HepG2 (cell line): ENCODE measurements around the gene WASHC4. TPM values are rescaled to one million over a fixed set of nuclear protein-coding genes. Genes with fewer than 3 reads are reported as not detected.

Experiments
- AGO1 ChIP-seq: fragments of 200-400 bp; formaldehyde crosslinking; IDR thresholded peaks from 2 replicates; pipeline ENCODE4 v1.6.1; 2017; ENCODE audit warnings: mild to moderate bottlenecking, low read depth, low read length, moderate library complexity; ENCODE audit not compliant: poor library complexity, severe bottlenecking
- AKAP8 ChIP-seq: sonication (generic); formaldehyde crosslinking; IDR thresholded peaks from 2 replicates; pipeline ENCODE4 v1.5.1; 2020; ENCODE audit warnings: mild to moderate bottlenecking, missing genetic modification reagents
- FLYWCH1 ChIP-seq: sonication (generic); formaldehyde crosslinking; IDR thresholded peaks from 2 replicates; pipeline ENCODE4 v1.8.1; 2023; ENCODE audit warnings: mild to moderate bottlenecking, missing genetic modification reagents
- HDAC2 ChIP-seq: sonication (generic); formaldehyde crosslinking; IDR thresholded peaks from 2 replicates; pipeline ENCODE4 v1.4.0; 2020; ENCODE audit warnings: missing genetic modification reagents
- HDAC6 ChIP-seq: fragments of 200-600 bp; sonication (generic); IDR thresholded peaks from 2 replicates; pipeline ENCODE4 v1.7.0; 2017; ENCODE audit warnings: mild to moderate bottlenecking, antibody characterized with exemption, low read length, low read depth
- NR2F1 ChIP-seq, 2 experiments: fragments of 450-650 bp in 1 of 2; formaldehyde crosslinking in 1 of 2; IDR thresholded peaks; 2 replicates each; pipeline versions ENCODE4 v1.5.0 to v1.6.1; 2016 to 2020; ENCODE audit warnings: mild to moderate bottlenecking in 1 of 2, missing compliant biosample characterization in 1 of 2, missing genetic modification reagents in 1 of 2, moderate library complexity in 1 of 2
- RAD21 ChIP-seq: fragments of 450-650 bp; formaldehyde crosslinking; IDR thresholded peaks from 2 replicates; pipeline ENCODE4 v1.5.0; 2020; ENCODE audit warnings: mild to moderate bottlenecking
- SP140L ChIP-seq: sonication (generic); formaldehyde crosslinking; IDR thresholded peaks from 2 replicates; pipeline ENCODE4 v1.4.0; 2020; ENCODE audit warnings: missing genetic modification reagents, borderline replicate concordance
- SSRP1 ChIP-seq: IDR thresholded peaks from 2 replicates; pipeline ENCODE4 v1.6.1; 2016; ENCODE audit warnings: control low read depth
- TRIM24 ChIP-seq: sonication (generic); formaldehyde crosslinking; IDR thresholded peaks from 2 replicates; pipeline ENCODE4 v1.8.0; 2022; ENCODE audit warnings: mild to moderate bottlenecking, missing genetic modification reagents
- ZNF101 ChIP-seq: sonication (generic); formaldehyde crosslinking; IDR thresholded peaks from 2 replicates; pipeline ENCODE4 v1.4.0; 2020; ENCODE audit warnings: mild to moderate bottlenecking, low read depth, missing genetic modification reagents, borderline replicate concordance
- ZNF572 ChIP-seq: sonication (generic); formaldehyde crosslinking; IDR thresholded peaks from 2 replicates; pipeline ENCODE4 v1.5.1; 2020; ENCODE audit warnings: mild to moderate bottlenecking, missing genetic modification reagents
- polyA plus RNA-seq, 8 experiments: library from polyadenylated mRNA; depleted of rRNA in 3 of 8; stranded (reverse) in 7 of 8; unstranded in 1 of 8; fragments of >200 nt; fragmentation: Illumina TruSeq in 4 of 8; extraction: Trizol in 4 of 8; gene quantifications; 2 replicates each; pipeline versions ENCODE4 v1.2.1 to v1.2.3, GENCODE V29; 2011 to 2016; ENCODE audit warnings: low read depth in 4 of 8, missing spikeins in 1 of 8, mixed read lengths in 1 of 8; ENCODE audit not compliant: insufficient read depth in 1 of 8
- total RNA-seq, 5 experiments: library from RNA; depleted of rRNA; stranded (reverse); fragments of >200 nt; fragmentation: Illumina TruSeq; extraction: Trizol; gene quantifications; 2 replicates each; pipeline ENCODE4 v1.2.3, GENCODE V29; 2016; ENCODE audit warnings: low read depth in 1 of 5
- TF ChIP-seq, protein P1 (sequence below): sonication (generic); formaldehyde crosslinking; IDR thresholded peaks from 2 replicates; pipeline ENCODE4 v1.4.0; 2020; ENCODE audit warnings: mild to moderate bottlenecking, low read depth, missing genetic modification reagents
- TF ChIP-seq, protein P2 (sequence below): sonication (generic); formaldehyde crosslinking; IDR thresholded peaks from 2 replicates; pipeline ENCODE4 v1.5.0; 2020; ENCODE audit warnings: missing genetic modification reagents
- TF ChIP-seq, protein P3 (sequence below): sonication (generic); formaldehyde crosslinking; IDR thresholded peaks from 2 replicates; pipeline ENCODE4 v1.4.0; 2020; ENCODE audit warnings: mild to moderate bottlenecking, missing genetic modification reagents
- TF ChIP-seq, protein P4 (sequence below): sonication (generic); formaldehyde crosslinking; IDR thresholded peaks from 2 replicates; pipeline ENCODE4 v1.4.0; 2020; ENCODE audit warnings: mild to moderate bottlenecking, missing genetic modification reagents
- TF ChIP-seq, protein P5 (sequence below): sonication (generic); formaldehyde crosslinking; IDR thresholded peaks from 2 replicates; pipeline ENCODE4 v1.4.0; 2020; ENCODE audit warnings: mild to moderate bottlenecking, missing genetic modification reagents
- TF ChIP-seq, protein P6 (sequence below): sonication (generic); formaldehyde crosslinking; IDR thresholded peaks from 2 replicates; pipeline ENCODE4 v1.5.1; 2020; ENCODE audit warnings: mild to moderate bottlenecking, missing genetic modification reagents, moderate library complexity
- TF ChIP-seq, protein P7 (sequence below): sonication (generic); formaldehyde crosslinking; IDR thresholded peaks from 2 replicates; pipeline ENCODE4 v1.4.0; 2020; ENCODE audit warnings: missing genetic modification reagents

WASHC4 gene
- total and polyA plus RNA-seq, 2 of the 13 experiments (the other 11 are each of a cell fraction or from before 2014, with no cell fraction given), result 21.0 to 36.3 TPM

DNA sequence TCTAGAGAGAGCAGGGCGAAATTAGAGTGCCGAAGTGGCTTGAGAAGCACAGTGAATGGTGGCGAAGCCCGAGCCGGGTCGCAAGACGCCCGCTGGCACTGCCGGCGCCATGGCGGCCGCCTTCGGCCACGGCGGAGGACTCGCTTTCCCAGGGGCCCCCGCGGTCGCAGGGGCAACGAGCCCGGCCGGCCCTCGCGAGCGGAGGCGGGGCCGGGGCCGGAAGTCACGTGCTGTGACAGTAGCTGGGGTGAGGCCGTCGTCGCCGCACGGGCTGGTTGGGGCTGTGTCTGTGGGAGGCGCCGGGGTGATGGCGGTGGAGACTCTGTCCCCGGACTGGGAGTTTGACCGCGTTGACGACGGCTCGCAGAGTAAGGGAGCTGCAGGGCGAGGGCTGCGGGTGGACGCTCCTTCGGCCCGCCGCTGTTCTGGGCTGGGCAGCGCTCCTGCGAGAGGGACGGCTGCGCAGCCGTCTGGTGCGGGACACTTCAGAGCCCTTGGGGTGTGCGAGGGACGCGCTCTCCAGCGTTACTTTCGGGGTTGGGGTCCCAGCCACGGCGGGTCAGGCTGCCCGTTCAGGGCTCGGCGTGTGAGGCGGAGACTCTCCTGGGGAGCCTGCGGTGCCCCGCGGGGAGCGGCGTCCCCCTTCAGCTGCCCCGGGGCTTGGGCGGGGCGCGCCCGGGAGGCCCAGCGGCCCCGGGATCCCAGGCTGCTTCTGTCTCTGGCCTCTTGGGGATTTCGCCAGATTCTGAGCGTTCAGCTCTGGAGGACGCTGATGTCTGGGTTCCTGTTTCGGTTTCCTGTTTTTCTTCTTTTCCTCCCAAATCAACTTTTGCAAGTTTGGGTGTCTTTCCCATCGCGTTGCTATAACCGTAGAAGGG lies at the start of gene WASHC4 (continued):
- TF ChIP-seq, protein P1, sequence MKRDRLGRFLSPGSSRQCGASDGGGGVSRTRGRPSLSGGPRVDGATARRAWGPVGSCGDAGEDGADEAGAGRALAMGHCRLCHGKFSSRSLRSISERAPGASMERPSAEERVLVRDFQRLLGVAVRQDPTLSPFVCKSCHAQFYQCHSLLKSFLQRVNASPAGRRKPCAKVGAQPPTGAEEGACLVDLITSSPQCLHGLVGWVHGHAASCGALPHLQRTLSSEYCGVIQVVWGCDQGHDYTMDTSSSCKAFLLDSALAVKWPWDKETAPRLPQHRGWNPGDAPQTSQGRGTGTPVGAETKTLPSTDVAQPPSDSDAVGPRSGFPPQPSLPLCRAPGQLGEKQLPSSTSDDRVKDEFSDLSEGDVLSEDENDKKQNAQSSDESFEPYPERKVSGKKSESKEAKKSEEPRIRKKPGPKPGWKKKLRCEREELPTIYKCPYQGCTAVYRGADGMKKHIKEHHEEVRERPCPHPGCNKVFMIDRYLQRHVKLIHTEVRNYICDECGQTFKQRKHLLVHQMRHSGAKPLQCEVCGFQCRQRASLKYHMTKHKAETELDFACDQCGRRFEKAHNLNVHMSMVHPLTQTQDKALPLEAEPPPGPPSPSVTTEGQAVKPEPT, result 0 out of 2 replicates have a peak, but pooled peaks have one; percentile 56
- peak; percentile 79; the same call in 1 of the 2 replicates for TF ChIP-seq ZNF572 (CRISPR knock-in tag)
- TF ChIP-seq, protein P2, sequence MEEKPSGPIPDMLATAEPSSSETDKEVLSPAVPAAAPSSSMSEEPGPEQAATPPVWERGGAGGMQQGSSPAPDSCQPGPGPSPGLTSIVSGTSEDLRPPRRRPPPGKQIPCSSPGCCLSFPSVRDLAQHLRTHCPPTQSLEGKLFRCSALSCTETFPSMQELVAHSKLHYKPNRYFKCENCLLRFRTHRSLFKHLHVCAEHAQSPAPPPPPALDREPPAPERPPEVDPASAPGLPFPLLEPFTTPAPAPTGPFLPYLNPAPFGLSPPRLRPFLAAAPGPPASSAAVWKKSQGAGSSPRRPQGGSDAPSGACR (CRISPR knock-in tag), result peak; percentile 82; the same call in 1 of the 2 replicates
- TF ChIP-seq AKAP8, result no peak
- peak; percentile 77 for TF ChIP-seq AGO1
- TF ChIP-seq, protein P3, sequence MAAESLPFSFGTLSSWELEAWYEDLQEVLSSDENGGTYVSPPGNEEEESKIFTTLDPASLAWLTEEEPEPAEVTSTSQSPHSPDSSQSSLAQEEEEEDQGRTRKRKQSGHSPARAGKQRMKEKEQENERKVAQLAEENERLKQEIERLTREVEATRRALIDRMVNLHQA (CRISPR knock-in tag), result no peak
- no peak for TF ChIP-seq SP140L (CRISPR knock-in tag)
- TF ChIP-seq, protein P4, sequence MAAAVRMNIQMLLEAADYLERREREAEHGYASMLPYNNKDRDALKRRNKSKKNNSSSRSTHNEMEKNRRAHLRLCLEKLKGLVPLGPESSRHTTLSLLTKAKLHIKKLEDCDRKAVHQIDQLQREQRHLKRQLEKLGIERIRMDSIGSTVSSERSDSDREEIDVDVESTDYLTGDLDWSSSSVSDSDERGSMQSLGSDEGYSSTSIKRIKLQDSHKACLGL (CRISPR knock-in tag), result peak; percentile 88
- TF ChIP-seq HDAC2 (CRISPR knock-in tag), result peak; percentile 20; the same call in 1 of the 2 replicates
- TF ChIP-seq TRIM24 (CRISPR knock-in tag), result no peak
- no peak for TF ChIP-seq NR2F1 (CRISPR knock-in tag; IDR thresholded peaks at IDR 0.05)
- TF ChIP-seq RAD21 (CRISPR knock-in tag), result no peak; the same call in 1 of the 2 replicates
- TF ChIP-seq, protein P5, sequence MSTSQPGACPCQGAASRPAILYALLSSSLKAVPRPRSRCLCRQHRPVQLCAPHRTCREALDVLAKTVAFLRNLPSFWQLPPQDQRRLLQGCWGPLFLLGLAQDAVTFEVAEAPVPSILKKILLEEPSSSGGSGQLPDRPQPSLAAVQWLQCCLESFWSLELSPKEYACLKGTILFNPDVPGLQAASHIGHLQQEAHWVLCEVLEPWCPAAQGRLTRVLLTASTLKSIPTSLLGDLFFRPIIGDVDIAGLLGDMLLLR (CRISPR knock-in tag), result peak; percentile 82
- TF ChIP-seq, protein P6, sequence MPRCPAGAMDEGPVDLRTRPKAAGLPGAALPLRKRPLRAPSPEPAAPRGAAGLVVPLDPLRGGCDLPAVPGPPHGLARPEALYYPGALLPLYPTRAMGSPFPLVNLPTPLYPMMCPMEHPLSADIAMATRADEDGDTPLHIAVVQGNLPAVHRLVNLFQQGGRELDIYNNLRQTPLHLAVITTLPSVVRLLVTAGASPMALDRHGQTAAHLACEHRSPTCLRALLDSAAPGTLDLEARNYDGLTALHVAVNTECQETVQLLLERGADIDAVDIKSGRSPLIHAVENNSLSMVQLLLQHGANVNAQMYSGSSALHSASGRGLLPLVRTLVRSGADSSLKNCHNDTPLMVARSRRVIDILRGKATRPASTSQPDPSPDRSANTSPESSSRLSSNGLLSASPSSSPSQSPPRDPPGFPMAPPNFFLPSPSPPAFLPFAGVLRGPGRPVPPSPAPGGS (CRISPR knock-in tag), result peak; percentile 93; the same call in 1 of the 2 replicates
- no peak for TF ChIP-seq SSRP1
- TF ChIP-seq, protein P7, sequence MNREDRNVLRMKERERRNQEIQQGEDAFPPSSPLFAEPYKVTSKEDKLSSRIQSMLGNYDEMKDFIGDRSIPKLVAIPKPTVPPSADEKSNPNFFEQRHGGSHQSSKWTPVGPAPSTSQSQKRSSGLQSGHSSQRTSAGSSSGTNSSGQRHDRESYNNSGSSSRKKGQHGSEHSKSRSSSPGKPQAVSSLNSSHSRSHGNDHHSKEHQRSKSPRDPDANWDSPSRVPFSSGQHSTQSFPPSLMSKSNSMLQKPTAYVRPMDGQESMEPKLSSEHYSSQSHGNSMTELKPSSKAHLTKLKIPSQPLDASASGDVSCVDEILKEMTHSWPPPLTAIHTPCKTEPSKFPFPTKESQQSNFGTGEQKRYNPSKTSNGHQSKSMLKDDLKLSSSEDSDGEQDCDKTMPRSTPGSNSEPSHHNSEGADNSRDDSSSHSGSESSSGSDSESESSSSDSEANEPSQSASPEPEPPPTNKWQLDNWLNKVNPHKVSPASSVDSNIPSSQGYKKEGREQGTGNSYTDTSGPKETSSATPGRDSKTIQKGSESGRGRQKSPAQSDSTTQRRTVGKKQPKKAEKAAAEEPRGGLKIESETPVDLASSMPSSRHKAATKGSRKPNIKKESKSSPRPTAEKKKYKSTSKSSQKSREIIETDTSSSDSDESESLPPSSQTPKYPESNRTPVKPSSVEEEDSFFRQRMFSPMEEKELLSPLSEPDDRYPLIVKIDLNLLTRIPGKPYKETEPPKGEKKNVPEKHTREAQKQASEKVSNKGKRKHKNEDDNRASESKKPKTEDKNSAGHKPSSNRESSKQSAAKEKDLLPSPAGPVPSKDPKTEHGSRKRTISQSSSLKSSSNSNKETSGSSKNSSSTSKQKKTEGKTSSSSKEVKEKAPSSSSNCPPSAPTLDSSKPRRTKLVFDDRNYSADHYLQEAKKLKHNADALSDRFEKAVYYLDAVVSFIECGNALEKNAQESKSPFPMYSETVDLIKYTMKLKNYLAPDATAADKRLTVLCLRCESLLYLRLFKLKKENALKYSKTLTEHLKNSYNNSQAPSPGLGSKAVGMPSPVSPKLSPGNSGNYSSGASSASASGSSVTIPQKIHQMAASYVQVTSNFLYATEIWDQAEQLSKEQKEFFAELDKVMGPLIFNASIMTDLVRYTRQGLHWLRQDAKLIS (CRISPR knock-in tag), result no peak
- peak; percentile 30; the same call in 1 of the 2 replicates for TF ChIP-seq ZNF101 (CRISPR knock-in tag)
- TF ChIP-seq HDAC6, result no peak
- 0 out of 2 replicates have a peak, but pooled peaks have one; percentile 15 for TF ChIP-seq FLYWCH1
